GM19351 (cell line): ENCODE results near the gene SLC35B2.
"Not testable (repeated sequence)": the region's sequence is repeated elsewhere in the genome, so short reads cannot be mapped to it uniquely, and the experiment has no call there.

Experiments used
- ATAC-seq: cut with Tn5 transposase; IDR thresholded peaks from one replicate; pipeline ENCODE4 v1.9.1; 2021; ENCODE audit warnings: mild to moderate bottlenecking, moderate library complexity; ENCODE audit not compliant: unreplicated experiment

Gene SLC35B2

DNA sequence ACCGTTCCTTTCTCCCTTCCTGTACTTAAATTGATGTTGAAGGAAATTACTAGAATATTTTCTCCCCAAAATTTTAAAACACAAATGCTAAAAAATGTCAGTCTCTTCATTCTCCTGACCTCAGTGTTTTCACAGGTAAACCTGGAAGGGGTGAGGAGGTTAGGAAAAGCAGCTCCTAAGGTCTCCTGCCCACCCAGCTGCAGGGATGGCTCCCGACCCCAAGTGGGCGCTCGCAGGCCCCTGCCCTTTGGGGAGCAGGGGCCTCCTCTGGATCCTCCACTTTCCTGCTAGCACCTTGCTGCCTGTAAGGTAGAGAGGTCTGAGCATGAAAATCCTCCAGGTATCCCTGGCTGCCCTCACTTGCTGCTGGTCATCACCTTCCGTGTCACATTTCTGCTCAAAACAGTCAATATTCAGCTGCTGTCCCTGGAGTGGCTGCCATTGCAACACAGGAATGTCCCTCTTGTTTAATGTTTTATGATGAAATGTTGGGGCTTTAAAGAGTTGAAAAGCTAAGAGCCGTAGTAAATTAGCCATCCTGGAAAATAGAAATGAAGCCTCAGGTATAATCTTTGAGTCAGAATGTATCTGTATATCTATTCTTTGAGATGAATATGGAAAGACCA is 21.3 kb downstream of the SLC35B2 start:
- no peak for ATAC-seq

DNA sequence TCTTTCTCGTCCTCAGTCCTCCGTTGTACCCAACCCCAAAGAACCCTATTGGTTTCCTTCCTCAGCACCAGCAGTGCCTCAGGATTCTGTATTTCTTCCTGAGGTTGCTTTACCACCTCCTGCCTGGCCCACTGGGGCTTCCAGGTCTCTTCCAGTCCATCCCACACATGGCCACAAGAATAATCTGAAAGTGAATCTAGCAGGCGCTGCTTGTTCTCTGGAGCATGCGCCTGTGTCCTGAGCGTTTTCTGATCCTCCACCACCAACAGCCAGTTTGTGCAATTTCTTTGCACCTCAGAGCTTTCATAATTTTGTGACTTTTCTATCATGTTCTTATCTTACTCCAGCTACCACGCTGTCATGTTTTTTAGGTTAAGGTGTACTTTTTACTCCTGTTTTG is 22.1 kb downstream of the SLC35B2 start:
- ATAC-seq, result no peak

DNA sequence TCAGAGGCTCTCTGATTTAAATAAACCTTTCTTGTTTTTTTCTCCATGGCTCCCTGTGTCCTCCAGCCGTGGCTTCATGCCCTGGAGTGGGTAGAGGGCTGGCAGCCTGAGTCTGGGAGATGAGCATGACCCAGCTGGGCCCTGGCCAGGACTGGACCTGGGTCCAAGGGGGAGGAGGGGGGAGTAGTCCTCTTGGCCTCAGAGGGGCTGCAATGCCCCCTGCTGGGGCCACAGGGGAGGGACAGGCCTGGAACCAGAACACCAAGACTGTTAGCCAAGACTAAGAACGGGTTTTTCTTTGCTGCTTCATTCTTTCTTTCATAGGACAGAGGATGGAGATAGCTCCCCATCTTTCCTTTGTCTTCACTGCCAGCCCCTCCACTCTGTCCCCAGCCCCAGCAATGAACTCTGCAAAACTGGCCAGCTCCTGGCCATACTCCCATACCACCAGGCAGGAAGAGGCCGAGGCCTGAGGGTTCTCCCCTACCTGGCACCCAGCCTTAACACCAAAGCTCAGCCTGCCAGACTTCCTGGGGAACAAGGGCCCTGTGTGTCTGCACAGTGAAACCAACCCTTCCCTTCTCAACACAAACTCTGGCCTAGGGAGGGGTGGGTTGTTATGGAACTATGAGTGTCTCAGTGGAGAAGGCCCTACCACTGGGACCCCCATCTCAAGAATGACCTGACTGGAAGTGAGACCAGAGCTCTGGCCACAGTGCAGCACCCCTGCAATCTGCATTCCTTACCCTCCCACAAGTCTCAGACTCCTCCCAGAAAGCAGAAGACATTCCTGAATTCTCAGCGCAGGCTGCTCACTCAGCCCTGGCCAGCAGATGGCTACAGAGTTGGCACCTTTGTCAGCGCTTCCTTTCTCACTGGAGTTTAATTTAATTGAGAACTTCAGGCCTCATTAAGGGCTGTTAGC is 23.0 kb downstream of the SLC35B2 start:
- no peak for ATAC-seq

DNA sequence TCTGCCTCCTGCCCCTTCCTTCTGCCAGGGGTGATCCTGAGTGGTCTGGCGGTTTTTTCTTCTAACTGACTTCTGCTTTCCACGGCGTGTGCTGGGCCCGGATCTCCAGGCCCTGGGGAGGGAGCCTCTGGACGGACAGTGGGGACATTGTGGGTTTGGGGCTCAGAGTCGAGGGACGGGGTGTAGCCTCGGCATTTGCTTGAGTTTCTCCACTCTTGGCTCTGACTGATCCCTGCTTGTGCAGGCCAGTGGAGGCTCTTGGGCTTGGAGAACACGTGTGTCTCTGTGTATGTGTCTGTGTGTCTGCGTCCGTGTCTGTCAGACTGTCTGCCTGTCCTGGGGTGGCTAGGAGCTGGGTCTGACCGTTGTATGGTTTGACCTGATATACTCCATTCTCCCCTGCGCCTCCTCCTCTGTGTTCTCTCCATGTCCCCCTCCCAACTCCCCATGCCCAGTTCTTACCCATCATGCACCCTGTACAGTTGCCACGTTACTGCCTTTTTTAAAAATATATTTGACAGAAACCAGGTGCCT is 23.7 kb downstream of the SLC35B2 start:
- no peak for ATAC-seq

DNA sequence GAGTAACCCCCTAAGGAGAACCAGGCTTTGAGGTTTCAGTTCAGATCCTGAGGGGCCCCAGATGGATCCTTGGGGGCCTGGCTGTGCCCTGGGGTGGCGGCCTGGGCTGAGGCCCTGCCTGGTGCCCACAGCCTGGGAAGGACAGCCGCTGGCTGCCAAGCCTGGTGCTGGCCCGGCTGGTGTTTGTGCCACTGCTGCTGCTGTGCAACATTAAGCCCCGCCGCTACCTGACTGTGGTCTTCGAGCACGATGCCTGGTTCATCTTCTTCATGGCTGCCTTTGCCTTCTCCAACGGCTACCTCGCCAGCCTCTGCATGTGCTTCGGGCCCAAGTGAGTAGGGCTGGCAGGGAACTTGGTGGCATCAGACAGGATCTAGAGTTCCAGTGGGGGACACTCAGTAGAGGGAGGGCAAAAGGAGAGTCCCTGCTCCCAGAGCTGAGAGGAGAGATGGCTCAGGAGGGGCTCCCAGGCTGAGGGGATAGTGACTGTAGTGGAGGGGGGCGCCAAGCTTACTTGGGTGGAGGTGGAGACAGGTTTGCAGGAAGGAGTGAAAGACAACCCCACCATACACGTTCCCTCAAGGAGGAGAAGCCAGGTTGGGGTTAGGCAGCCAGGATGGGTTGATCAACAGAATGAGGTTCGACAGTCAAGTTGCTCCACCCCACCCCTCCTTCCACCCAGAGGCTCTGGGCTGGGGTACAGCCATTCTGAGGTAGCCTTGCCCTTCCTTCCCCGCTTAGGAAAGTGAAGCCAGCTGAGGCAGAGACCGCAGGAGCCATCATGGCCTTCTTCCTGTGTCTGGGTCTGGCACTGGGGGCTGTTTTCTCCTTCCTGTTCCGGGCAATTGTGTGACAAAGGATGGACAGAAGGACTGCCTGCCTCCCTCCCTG is 24.4 kb downstream of the SLC35B2 start:
- ATAC-seq, result no peak

DNA sequence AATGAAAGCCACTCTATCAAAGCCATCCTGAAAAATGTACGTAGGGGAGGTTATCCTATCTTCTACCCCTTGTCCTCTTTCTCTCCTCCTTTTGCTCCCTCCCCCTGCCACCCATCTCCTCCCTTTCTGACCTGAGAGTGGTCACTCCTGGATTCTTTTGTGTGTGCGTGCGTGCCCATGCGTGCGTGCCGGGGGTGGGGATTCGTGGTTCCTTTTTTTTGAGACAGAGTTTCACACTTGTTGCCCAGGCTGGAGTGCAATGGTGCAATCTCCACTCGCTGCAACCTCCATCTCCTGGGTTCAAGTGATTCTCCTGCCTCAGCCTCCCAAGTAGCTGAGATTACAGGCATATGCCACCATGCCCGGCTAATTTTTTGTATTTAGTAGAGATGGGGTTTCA is 25.9 kb downstream of the SLC35B2 start:
- ATAC-seq, result not testable (repeated sequence)

DNA sequence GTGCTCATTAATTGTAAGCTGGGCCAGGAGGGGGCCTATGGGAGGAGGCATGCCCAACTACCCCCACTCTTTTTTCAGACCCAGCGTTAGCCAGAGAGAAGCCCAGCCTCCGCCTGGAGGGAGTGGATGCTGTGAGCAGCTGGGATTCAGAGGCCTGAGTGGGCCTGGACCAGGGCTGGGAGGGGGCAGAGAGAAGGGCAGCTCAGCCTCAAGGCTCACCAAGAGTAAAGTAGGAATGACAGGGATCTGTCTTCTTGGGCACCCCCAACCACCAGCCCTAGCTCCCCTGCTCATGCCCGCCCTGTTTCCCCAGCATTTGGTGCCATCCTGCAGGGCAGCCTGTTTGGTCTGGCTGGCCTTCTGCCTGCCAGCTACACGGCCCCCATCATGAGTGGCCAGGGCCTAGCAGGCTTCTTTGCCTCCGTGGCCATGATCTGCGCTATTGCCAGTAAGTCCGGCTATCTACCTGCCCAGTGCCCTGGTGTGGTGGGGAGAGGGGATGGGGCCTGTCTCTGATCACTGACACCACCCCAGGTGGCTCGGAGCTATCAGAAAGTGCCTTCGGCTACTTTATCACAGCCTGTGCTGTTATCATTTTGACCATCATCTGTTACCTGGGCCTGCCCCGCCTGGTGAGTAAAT is 27.2 kb downstream of the SLC35B2 start:
- no peak for ATAC-seq

DNA sequence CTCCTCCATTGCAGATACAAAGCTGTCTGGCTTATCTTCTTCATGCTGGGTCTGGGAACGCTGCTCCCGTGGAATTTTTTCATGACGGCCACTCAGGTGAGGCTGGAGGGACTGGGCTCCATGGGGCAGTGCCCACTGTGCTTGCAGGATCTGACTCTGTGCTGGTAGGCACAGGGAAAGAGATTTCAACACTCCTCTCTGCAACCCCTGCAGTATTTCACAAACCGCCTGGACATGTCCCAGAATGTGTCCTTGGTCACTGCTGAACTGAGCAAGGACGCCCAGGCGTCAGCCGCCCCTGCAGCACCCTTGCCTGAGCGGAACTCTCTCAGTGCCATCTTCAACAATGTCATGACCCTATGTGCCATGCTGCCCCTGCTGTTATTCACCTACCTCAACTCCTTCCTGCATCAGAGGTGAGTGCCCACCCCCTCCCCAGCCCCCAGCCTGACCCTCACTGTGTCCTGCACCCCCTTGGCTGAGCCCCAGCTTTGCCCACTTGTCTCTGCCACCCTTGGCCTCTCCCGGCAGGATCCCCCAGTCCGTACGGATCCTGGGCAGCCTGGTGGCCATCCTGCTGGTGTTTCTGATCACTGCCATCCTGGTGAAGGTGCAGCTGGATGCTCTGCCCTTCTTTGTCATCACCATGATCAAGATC is 27.8 kb downstream of the SLC35B2 start:
- ATAC-seq, result no peak

DNA sequence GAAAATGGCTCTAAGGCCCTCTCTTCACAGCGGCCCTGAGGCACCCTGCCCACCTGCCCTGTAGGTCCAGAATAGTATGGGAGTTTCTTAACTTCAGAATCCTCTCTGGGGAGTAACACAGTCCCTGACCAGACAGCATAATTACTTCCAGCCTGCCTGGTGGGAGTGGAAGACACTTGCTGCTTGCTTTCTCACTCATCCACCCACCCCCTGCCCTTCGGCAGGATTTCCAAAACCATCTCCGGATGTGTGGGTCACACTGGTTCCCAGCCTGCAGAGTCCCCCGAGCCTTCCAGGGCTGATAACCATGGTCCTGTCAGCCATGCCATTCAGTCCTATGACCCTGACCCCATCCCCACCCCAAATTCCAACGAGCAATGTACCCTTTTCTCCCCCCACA is 28.5 kb downstream of the SLC35B2 start:
- no peak for ATAC-seq

DNA sequence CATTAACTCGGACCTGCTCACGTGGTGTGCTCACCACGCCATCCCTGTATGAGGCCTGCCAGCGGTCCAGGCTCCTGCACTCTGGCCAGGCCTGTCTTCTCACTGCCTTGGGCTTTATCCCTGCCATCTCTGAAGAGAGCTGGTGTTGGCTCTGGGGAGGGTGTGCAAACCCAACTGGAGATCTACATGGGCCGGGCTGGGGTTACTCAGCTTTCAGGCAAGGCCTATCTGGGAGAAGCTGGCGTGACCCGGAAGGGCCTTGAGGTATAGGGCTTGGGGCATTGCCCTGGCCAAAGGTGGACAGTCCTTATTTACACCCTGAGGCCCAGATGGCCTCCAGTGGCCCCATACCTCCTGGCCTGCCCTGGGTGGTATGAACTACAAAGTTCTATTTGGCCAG is 28.9 kb downstream of the SLC35B2 start:
- ATAC-seq, result no peak

DNA sequence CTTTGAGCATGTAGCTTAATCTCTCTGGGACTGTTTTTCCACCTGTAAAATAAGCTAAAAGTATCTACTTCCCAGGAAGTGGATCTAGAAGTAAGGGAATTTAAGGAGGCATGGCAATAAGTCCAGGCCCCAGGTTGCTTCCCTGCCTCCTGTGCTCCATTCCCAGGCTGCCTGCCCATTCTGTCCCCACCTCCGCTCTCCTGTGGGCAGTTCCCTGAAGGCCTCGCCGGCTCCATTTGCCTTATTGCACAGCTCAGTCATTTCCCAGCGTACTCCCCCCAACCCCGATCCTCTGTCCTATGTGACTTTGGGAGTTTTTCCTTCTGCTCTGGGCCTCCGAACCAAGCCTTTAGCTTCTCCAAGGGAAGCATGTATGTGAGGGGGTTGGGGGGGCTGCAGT is 29.3 kb downstream of the SLC35B2 start:
- ATAC-seq, result no peak

DNA sequence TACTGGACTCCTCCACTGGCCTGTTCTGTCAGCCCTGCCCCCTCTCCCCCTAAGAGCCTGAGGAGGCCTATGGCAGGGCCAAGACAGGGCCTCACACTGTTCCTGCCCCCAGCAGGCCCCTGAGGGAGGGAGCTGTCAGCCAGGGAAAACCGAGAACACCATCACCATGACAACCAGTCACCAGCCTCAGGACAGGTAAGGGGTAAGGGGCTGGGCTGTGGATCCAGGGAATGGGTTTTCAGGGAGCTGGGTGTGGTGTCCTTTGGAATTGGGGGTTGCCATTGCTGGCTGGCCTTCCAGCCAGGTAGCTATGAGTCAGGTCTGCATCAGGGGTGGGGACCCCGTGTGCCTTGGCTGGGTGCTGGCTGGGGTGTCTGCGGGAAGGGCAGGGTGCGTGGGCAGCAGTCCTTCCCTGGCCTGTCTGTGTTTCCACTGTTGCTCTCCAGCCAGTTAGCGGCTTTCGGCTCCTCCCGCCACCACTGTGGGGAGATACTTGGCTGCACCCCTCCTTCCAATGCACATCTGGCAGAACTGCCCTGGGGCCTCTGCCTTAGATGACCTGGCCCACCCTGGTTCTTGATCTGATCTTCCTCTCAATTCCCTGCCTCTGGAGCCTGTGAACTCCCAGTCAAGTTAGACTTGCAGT is 30.1 kb downstream of the SLC35B2 start:
- ATAC-seq, result no peak

DNA sequence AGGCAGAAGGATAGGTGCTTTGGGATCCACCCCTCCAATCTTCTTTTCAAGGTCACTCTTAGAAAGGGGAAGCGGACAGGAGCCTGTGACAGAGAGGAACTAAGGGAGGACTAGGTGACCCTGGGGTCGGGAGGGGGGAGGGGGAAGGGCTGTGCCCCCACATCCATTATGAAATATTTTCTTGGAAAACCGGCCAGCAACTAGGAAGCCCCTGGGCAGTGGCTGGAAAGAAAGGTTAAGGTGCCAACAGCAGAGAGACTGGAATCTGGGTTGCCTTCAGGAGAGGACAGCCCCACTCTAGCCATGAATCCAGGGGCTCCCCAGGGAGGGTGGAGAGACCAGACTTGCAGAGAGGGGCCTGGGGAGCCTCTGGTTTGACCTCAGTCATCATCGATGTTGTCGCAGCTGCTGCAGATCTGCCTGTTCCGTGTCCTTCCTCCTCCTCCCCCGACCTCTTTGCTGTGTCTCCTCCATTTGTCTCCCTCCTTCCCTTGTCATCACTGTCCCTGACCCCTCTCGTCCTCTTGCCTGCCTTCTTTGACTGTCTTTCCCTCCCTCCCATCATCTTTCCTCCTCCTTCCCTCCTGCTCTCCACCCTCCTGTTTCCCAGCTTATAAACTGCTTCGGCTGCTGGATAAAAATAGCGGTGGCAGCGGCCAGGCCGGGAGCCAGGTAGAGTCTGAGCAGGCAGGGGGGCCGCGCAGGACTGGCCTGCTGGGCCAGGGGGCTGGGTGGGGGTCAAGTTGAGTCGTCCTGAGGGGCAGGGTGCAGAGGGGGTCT is 30.8 kb downstream of the SLC35B2 start:
- no peak for ATAC-seq

DNA sequence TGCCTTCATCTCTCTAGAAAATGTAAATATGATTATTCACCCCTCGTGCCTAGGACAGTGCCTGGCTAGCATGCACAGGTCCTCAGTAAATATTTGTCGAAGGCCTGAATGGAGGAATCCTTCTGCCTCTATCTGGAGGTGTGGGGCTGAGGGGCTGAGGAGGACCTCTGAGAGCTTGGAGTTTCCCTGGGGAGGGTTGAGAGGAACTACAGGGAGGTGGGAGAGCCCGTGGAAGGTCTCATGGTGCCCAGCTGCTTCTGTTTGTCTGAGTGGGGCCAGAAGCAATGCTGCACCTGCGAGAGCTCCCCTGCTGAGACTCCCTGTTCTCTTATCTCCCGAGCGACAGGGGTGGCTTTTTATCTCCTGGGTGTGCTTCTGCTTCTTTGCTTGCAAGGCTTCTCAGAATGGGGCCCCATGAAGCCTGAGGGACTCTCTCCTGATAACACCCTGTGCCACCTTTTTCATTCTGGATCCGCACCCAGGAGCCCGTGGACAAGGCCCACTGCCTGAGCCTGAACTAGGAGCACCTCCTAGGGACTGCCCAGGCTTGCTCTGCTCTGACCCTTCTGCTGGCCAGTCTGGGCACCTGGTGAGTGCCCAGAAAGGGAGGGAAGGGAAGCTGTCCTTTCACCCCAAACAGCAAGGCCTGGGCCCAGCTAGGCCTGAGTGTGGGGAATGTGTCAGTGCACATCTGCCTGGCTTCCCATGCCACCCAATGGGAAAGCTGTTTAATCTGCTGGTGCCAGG is 31.6 kb downstream of the SLC35B2 start:
- no peak for ATAC-seq

DNA sequence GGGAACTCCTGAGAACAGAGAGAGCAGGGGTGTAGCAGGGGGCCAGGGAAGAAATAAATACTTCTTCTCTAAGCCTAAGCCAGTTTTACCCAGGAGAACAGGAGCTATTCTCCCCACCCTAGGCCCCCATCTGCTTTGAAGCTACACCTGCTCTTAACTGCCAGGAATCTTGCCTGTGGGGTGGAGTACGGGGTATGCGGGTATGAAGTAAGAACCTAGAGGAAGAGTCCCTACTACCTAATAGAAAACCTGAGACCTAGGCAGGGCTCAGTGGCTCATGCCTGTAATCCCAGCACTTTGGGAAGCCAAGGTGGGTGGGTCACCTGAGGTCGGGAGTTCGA is 32.4 kb downstream of the SLC35B2 start:
- no peak for ATAC-seq

DNA sequence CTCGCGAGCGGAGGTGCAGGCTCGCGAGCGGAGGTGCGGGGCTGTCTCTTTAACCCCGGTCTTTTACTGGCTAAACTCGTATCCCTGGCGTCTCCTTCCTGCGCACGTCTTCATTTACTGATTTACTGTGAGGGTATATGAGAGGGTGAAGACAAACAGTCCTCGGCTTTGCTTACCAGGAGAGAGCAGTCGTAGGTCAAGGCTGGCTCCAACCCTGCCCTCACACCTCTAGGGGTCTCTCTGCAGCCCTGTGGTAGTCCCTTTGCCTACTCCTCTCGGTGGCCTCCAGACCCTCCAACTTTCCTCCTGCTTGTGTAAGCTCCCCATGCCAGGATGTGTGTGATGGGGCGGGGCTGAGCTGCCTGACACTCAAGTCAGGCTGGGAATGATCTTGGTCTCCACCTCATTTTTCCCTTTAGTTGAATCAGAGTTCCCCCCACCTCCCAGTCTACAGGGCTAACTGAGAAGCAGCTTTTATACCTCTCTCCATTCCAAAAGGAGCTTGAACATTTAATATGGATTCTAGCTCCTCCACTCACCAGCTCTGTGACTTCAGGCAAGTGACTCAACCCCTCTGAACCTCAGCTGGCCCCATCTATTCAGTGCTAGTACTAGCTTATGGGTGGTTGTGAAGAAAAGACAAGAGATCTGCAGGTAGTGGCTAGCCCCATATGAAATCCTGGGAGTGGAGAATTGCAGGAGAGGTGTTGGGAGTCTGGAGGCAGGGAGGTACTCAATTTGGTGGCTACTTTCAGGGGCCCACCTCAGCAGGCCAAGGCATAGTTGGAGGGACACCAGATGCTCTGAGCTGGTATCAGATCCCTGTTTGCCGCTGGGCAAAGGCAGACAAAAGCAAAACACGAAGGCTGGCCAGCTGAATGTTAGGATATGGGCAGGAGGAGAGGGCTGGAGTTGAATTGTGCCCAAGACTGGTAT is 33.0 kb downstream of the SLC35B2 start:
- ATAC-seq, result peak; percentile 10

DNA sequence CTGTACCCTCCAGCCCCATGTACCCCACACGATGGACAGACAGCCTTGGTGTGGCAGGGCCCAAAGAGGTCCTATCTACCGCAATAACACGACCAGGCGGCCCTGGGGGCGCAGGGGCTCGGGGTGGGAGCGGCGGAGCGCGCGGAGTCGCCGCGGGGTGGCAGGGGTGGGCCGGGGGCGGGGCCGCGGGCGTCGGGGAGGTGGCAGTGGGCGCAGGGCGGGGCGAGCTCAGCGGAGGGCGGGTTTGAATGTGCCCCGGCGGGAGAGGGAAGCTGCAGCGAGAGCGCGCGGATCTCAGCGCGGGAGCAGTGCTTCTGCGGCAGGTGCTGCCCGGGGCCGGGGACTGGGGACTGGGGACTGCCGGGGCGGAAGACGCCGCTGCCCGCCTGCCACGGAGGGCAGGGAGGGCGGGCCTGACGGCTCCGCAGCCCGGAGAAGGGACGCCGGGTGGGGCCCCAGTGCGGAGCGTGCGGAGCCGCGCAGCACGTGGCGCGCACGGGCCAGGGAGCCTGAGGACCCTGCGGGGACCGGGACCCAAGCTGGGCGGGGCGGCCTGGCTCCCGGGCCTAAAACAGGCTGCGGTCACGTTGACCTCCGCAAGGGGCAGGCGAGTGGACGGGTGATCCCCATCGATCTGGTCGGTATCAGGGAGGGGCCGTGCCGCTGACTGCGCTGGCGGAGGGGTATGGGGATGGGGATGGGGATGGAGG is 33.9 kb downstream of the SLC35B2 start, which contains the start of gene SLC29A1:
TSS of gene SLC29A1 (plus strand) at position 277 of the 710 bp plus-strand sequence. CDS start 3,719 bp downstream, outside the sequence.
- ATAC-seq, result peak; percentile 44
